NB4 (cell line): ENCODE results near the gene OR2A5.

Source experiments
- MAX ChIP-seq: IDR thresholded peaks from 2 replicates; pipeline ENCODE4 v1.6.1; 2011; ENCODE audit warnings: low read depth, low read length
- POLR2A ChIP-seq: IDR thresholded peaks from 2 replicates; pipeline ENCODE4 v1.6.1; 2011; ENCODE audit warnings: mild to moderate bottlenecking; ENCODE audit not compliant: insufficient read length; ENCODE audit errors: extremely low read depth
- TF ChIP-seq, protein P1 (sequence below): IDR thresholded peaks from one replicate; pipeline ENCODE4 v1.5.1; 2012; ENCODE audit warnings: low read depth, low read length

GRCh38 chr7:144074374-144074773, 25.6 kb downstream of the OR2A5 start:
- TF ChIP-seq, protein P1, sequence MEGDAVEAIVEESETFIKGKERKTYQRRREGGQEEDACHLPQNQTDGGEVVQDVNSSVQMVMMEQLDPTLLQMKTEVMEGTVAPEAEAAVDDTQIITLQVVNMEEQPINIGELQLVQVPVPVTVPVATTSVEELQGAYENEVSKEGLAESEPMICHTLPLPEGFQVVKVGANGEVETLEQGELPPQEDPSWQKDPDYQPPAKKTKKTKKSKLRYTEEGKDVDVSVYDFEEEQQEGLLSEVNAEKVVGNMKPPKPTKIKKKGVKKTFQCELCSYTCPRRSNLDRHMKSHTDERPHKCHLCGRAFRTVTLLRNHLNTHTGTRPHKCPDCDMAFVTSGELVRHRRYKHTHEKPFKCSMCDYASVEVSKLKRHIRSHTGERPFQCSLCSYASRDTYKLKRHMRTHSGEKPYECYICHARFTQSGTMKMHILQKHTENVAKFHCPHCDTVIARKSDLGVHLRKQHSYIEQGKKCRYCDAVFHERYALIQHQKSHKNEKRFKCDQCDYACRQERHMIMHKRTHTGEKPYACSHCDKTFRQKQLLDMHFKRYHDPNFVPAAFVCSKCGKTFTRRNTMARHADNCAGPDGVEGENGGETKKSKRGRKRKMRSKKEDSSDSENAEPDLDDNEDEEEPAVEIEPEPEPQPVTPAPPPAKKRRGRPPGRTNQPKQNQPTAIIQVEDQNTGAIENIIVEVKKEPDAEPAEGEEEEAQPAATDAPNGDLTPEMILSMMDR: peak; percentile 8
- TF ChIP-seq POLR2A: no peak
- TF ChIP-seq MAX: no peak
